IMR-90 (cell line): ENCODE results near the gene NLGN3. TPM values are rescaled to one million over a fixed set of nuclear protein-coding genes. Genes with fewer than 3 reads are reported as not detected.

ENCODE experiments used
- ATAC-seq: fragments of 200-7000 bp; cut with Tn5 transposase; 2 replicates; pipeline ENCODE4 v1.9.1; 2020; ENCODE audit warnings: low read depth, mild to moderate bottlenecking, moderate library complexity
- BruUV-seq: library from RNA; stranded (reverse); fragments of 400-500 nt; replicated peaks from 2 replicates; lab custom pipeline; 2021; lab: Mats Ljungman, UMichigan
- CTCF ChIA-PET: fragments of 300-600 bp; formaldehyde crosslinking; extraction: SDS; loops from one replicate; lab custom pipeline; 2021; ENCODE audit warnings: antibody characterized with exemption; lab: Yijun Ruan, JAX
- POLR2A ChIA-PET: fragments of 300-600 bp; sonication (Branson Sonifier 250); formaldehyde crosslinking; loops from one replicate; lab custom pipeline; 2022; ENCODE audit warnings: antibody characterized with exemption; ENCODE audit not compliant: unreplicated experiment; lab: Charles Lee
- DNase-seq: peaks from one replicate; pipeline ENCODE4 v3.0.0; 2013
- H2AFZ ChIP-seq: replicated peaks from 2 replicates; pipeline ENCODE3; 2013; ENCODE audit warnings: low read length, mild to moderate bottlenecking; ENCODE audit not compliant: poor library complexity
- H2AK5ac ChIP-seq: 2 replicates; pipeline ENCODE4 v1.6.1; 2013; ENCODE audit warnings: low read depth, low read length, inconsistent platforms
- H2AK9ac ChIP-seq: replicated peaks from 2 replicates; pipeline ENCODE3; 2013; ENCODE audit warnings: mild to moderate bottlenecking, low read depth, low read length, moderate library complexity; ENCODE audit not compliant: poor library complexity
- H2BK120ac ChIP-seq: 2 replicates; pipeline ENCODE4 v1.6.1; 2013; ENCODE audit warnings: low read depth, low read length, inconsistent platforms
- H2BK15ac ChIP-seq: 3 replicates; pipeline ENCODE4 v1.6.1; 2013; ENCODE audit warnings: low read depth, low read length, inconsistent platforms
- H2BK20ac ChIP-seq: 2 replicates; pipeline ENCODE4 v1.6.1; 2013; ENCODE audit warnings: low read depth, mild to moderate bottlenecking, inconsistent platforms, low read length, moderate library complexity
- H2BK5ac ChIP-seq: 2 replicates; pipeline ENCODE4 v1.6.1; 2013; ENCODE audit warnings: mild to moderate bottlenecking, low read depth, low read length, inconsistent platforms; ENCODE audit not compliant: poor library complexity, severe bottlenecking
- H3K14ac ChIP-seq: replicated peaks from 2 replicates; pipeline ENCODE4 v1.6.1; 2013; ENCODE audit warnings: low read depth, low read length, inconsistent platforms
- H3K18ac ChIP-seq: 2 replicates; pipeline ENCODE4 v1.6.1; 2013; ENCODE audit warnings: low read depth, low read length, control low read depth
- H3K23ac ChIP-seq: 2 replicates; pipeline ENCODE4 v1.6.1; 2013; ENCODE audit warnings: low read depth, low read length, inconsistent platforms
- H3K27ac ChIP-seq: 2 replicates; pipeline ENCODE4 v1.5.1; 2013; ENCODE audit warnings: mild to moderate bottlenecking, control low read depth, low read length; ENCODE audit not compliant: insufficient read depth
- H3K27me3 ChIP-seq: 2 replicates; pipeline ENCODE4 v1.6.1; 2013; ENCODE audit warnings: low read length; ENCODE audit not compliant: control insufficient read depth, insufficient read depth
- H3K36me3 ChIP-seq: 2 replicates; pipeline ENCODE4 v1.6.1; 2013; ENCODE audit warnings: low read length, mixed read lengths; ENCODE audit not compliant: control insufficient read depth, insufficient read depth
- H3K4ac ChIP-seq: 2 replicates; pipeline ENCODE4 v1.6.1; 2013; ENCODE audit warnings: low read depth, low read length, inconsistent platforms
- H3K4me1 ChIP-seq: 2 replicates; pipeline ENCODE4 v1.6.1; 2013; ENCODE audit warnings: low read length, mixed read lengths; ENCODE audit not compliant: control insufficient read depth, insufficient read depth
- H3K4me2 ChIP-seq: 2 replicates; pipeline ENCODE4 v1.6.1; 2013; ENCODE audit warnings: low read depth, mild to moderate bottlenecking, control low read depth, low read length, moderate library complexity
- H3K4me3 ChIP-seq: 2 replicates; pipeline ENCODE4 v1.5.1; 2013; ENCODE audit warnings: low read depth, mild to moderate bottlenecking, control low read depth, low read length, moderate library complexity; ENCODE audit not compliant: insufficient read depth
- H3K56ac ChIP-seq: 2 replicates; pipeline ENCODE4 v1.6.1; 2013; ENCODE audit warnings: low read length, inconsistent platforms; ENCODE audit not compliant: insufficient read depth; ENCODE audit errors: extremely low read depth
- H3K79me1 ChIP-seq, 2 experiments: 2 replicates each; pipeline ENCODE4 v1.6.1; 2013; ENCODE audit warnings: low read length in 2 of 2, inconsistent platforms in 1 of 2, low read depth in 1 of 2
- H3K9ac ChIP-seq: 2 replicates; pipeline ENCODE4 v1.6.1; 2013; ENCODE audit warnings: low read depth, low read length, control low read depth
- H3K9me1 ChIP-seq: 2 replicates; pipeline ENCODE4 v1.6.1; 2013; ENCODE audit warnings: low read length, inconsistent platforms; ENCODE audit not compliant: insufficient read depth
- H3K9me3 ChIP-seq: 2 replicates; pipeline ENCODE4 v1.6.1; 2013; ENCODE audit warnings: low read length; ENCODE audit not compliant: control insufficient read depth, insufficient read depth
- H4K20me1 ChIP-seq: 2 replicates; pipeline ENCODE4 v1.6.1; 2013; ENCODE audit warnings: low read length, inconsistent platforms; ENCODE audit not compliant: insufficient read depth
- H4K5ac ChIP-seq: 2 replicates; pipeline ENCODE4 v1.6.1; 2013; ENCODE audit warnings: mild to moderate bottlenecking, low read depth, low read length, control low read depth
- H4K8ac ChIP-seq, 2 experiments: 2 replicates each; pipeline ENCODE4 v1.6.1; 2013; ENCODE audit warnings: low read depth in 2 of 2, low read length in 2 of 2, control low read depth in 1 of 2, inconsistent platforms in 1 of 2
- H4K91ac ChIP-seq: 2 replicates; pipeline ENCODE4 v1.6.1; 2013; ENCODE audit warnings: low read depth, low read length, inconsistent platforms; ENCODE audit not compliant: insufficient read depth
- BHLHE40 ChIP-seq: fragments of 150-350 bp; IDR thresholded peaks from 2 replicates; pipeline ENCODE4 v1.6.1; 2016; ENCODE audit warnings: mild to moderate bottlenecking, low read depth, low read length
- CEBPB ChIP-seq: IDR thresholded peaks from 2 replicates; pipeline ENCODE4 v1.6.1; 2012; ENCODE audit warnings: low read depth, low read length, improper control_type of control experiment
- CHD1 ChIP-seq: IDR thresholded peaks from 2 replicates; pipeline ENCODE4 v1.6.1; 2012; ENCODE audit warnings: low read depth, low read length, improper control_type of control experiment
- MAFK ChIP-seq: IDR thresholded peaks from 2 replicates; pipeline ENCODE4 v1.6.1; 2012; ENCODE audit warnings: low read depth, low read length, improper control_type of control experiment
- MAZ ChIP-seq: IDR thresholded peaks from 2 replicates; pipeline ENCODE4 v1.6.1; 2012; ENCODE audit warnings: low read depth, mild to moderate bottlenecking, low read length, improper control_type of control experiment, moderate library complexity, borderline replicate concordance
- MXI1 ChIP-seq: IDR thresholded peaks from 2 replicates; pipeline ENCODE4 v1.6.1; 2012; ENCODE audit warnings: low read depth, mild to moderate bottlenecking, low read length, moderate library complexity, borderline replicate concordance
- NFE2L2 ChIP-seq: fragments of 150-350 bp; IDR thresholded peaks from 2 replicates; pipeline ENCODE4 v1.6.1; 2016; ENCODE audit warnings: low read depth, mild to moderate bottlenecking, low read length
- POLR2A ChIP-seq: IDR thresholded peaks from 2 replicates; pipeline ENCODE4 v1.6.1; 2012; ENCODE audit warnings: mild to moderate bottlenecking, low read depth, low read length
- RAD21 ChIP-seq: IDR thresholded peaks from 2 replicates; pipeline ENCODE4 v1.6.1; 2012; ENCODE audit warnings: low read length, improper control_type of control experiment
- RCOR1 ChIP-seq: IDR thresholded peaks from 2 replicates; pipeline ENCODE4 v1.6.1; 2012; ENCODE audit warnings: mild to moderate bottlenecking, low read length, improper control_type of control experiment; ENCODE audit not compliant: insufficient replicate concordance
- SMC3 ChIP-seq: fragments of 150-350 bp; IDR thresholded peaks from 2 replicates; pipeline ENCODE4 v1.6.1; 2016; ENCODE audit warnings: low read depth, mild to moderate bottlenecking, antibody characterized with exemption, low read length, moderate library complexity
- WGBS, 2 experiments: methylation state at CpG; one replicate each; pipeline versions ENCODE4 v1.1.5 to v1.1.7; 2013; ENCODE audit warnings: missing lambda C conversion rate in 2 of 2; ENCODE audit not compliant: insufficient read length in 1 of 2; ENCODE audit errors: extremely low coverage in 2 of 2; 5-methylcytosine and 5-hydroxymethylcytosine counted together
- dilution Hi-C: fragments of 300-500 bp; cut with HindIII; formaldehyde crosslinking; loops from one replicate; pipeline ENCODE4 v1.14.3; 2018; ENCODE audit warnings: low sequenced_read_pairs; ENCODE audit not compliant: unreplicated experiment
- in situ Hi-C: fragments of 300-500 bp; cut with MboI; formaldehyde crosslinking; loops from 3 replicates; pipeline ENCODE4 v1.14.3; 2019; ENCODE audit warnings: low sequenced_read_pairs, inconsistent platforms, mixed read lengths
- intact Hi-C: fragments of 100-400 bp; cut with micrococcal nuclease; formaldehyde crosslinking; loops from 2 replicates; pipeline ENCODE4 v1.10.0; 2022
- polyA plus RNA-seq, 3 experiments: library from polyadenylated mRNA; depleted of rRNA; stranded (reverse); fragments of >200 nt; gene quantifications; 2 replicates each; pipeline ENCODE4 v1.2.3, GENCODE V29; 2012; ENCODE audit warnings: low replicate concordance in 1 of 3
- total RNA-seq: library from RNA; depleted of rRNA; stranded (reverse); fragments of >200 nt; gene quantifications from 2 replicates; pipeline ENCODE4 v1.2.3, GENCODE V29; 2012
- TF ChIP-seq, protein P1 (sequence below): conservative IDR thresholded peaks from 2 replicates; pipeline ENCODE4 v1.5.1; 2012; ENCODE audit warnings: mild to moderate bottlenecking, low read depth, low read length, improper control_type of control experiment
- TF ChIP-seq, protein P2 (sequence below): fragments of 150-350 bp; IDR thresholded peaks from 2 replicates; pipeline ENCODE4 v1.6.1; 2016; ENCODE audit warnings: low read depth, mild to moderate bottlenecking, low read length, moderate library complexity, borderline replicate concordance

The NLGN3 gene
- total and polyA plus RNA-seq, 2 of the 4 experiments (the other 2 are of a cell fraction), result 0.18 to 0.39 TPM

DNA sequence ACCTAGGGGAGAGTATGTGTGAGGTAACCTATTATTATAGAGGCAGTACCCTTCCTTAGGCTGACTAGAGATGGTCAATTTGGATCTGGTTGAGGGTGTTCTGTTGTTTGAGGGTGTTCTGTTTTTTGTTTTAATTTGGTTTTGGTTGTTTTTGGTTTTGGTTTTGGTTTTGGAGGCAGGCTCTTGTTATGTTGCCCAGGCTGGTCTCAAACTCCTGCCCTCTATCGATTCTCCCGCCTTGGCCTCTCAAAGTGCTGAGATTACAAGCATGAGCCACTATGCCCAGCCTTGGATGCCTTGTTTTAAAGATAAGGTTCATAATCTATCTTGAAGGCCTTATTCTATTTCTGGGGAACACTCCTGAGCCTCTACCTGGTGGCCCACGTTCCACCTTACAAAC lies 39.0 kb upstream of the NLGN3 start (continued):
- TF ChIP-seq, protein P1, sequence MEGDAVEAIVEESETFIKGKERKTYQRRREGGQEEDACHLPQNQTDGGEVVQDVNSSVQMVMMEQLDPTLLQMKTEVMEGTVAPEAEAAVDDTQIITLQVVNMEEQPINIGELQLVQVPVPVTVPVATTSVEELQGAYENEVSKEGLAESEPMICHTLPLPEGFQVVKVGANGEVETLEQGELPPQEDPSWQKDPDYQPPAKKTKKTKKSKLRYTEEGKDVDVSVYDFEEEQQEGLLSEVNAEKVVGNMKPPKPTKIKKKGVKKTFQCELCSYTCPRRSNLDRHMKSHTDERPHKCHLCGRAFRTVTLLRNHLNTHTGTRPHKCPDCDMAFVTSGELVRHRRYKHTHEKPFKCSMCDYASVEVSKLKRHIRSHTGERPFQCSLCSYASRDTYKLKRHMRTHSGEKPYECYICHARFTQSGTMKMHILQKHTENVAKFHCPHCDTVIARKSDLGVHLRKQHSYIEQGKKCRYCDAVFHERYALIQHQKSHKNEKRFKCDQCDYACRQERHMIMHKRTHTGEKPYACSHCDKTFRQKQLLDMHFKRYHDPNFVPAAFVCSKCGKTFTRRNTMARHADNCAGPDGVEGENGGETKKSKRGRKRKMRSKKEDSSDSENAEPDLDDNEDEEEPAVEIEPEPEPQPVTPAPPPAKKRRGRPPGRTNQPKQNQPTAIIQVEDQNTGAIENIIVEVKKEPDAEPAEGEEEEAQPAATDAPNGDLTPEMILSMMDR, result no peak
- TF ChIP-seq SMC3 (no peak), RCOR1 (no peak), BHLHE40 (no peak)

DNA sequence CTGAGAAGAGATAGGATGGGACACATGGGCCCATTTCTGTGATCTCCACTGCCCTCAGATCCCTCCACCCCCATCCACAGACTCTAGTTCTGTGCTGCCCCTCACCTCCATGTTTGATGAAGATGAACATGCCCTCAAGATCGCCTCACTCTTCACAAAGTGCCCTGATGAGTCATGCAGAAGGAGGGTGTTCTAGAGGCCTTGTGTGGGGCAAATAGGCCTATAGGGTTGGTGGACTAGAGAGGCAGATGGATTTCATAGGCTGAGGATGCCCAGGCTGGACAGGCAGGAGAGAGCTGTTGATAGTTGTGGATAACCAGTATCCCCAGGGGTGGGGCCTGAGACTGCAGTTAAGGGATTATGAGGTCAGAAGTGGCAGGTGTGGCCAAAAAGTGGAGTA lies 38.2 kb upstream of the NLGN3 start, which contains the start of gene CXorf65:
Gene CXorf65, minus strand, starts transcription at position 314 of the 400 bp plus-strand sequence. Its CDS starts 184 bp downstream, at position 130.
- in situ Hi-C loops, result no loop called here
- no peak within 1 kb of the TSS for H2BK5ac ChIP-seq
- H3K4ac ChIP-seq, result no peak within 1 kb of the TSS
- H3K9me1 ChIP-seq, result no peaks in the 10 kb centered on the region
- ChIA-PET POLR2A (no interaction called here), CTCF (no interaction called here)
- H4K91ac ChIP-seq, result no peak within 1 kb of the TSS
- H3K18ac ChIP-seq, result no peak within 1 kb of the TSS
- H3K4me1 ChIP-seq, result no peaks in the 10 kb centered on the region
- no peak within 1 kb of the TSS for H3K23ac ChIP-seq
- H3K27ac ChIP-seq, result no peak within 1 kb of the TSS
- H3K56ac ChIP-seq, result no peak within 1 kb of the TSS
- no peak within 1 kb of the TSS for H2BK120ac ChIP-seq
- dilution Hi-C loops, result no loop called here
- no peaks in the 10 kb centered on the region for H3K79me1 ChIP-seq
- intact Hi-C loops, result no loop called here
- no peak within 1 kb of the TSS for H3K4me3 ChIP-seq
- DNase-seq (no peak), ATAC-seq (no peak)
- no peak for TF ChIP-seq BHLHE40
- no peak for TF ChIP-seq CEBPB
- no peak for TF ChIP-seq POLR2A
- no peak for TF ChIP-seq CHD1
- no peak for TF ChIP-seq RAD21
- TF ChIP-seq MAZ, result no peak
- no peak for TF ChIP-seq NFE2L2
- no peak for TF ChIP-seq MAFK
- TF ChIP-seq SMC3, result no peak
- no peak for TF ChIP-seq MXI1
- TF ChIP-seq, protein P2, sequence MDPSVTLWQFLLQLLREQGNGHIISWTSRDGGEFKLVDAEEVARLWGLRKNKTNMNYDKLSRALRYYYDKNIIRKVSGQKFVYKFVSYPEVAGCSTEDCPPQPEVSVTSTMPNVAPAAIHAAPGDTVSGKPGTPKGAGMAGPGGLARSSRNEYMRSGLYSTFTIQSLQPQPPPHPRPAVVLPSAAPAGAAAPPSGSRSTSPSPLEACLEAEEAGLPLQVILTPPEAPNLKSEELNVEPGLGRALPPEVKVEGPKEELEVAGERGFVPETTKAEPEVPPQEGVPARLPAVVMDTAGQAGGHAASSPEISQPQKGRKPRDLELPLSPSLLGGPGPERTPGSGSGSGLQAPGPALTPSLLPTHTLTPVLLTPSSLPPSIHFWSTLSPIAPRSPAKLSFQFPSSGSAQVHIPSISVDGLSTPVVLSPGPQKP, result no peak
- TF ChIP-seq, protein P1, result no peak
- WGBS, 2 experiments, result no CpG with 5 or more reads among the region's 1 CpG
- no peak within 1 kb of the TSS for H3K9ac ChIP-seq
- no peak within 1 kb of the TSS for H4K5ac ChIP-seq
- no peak within 1 kb of the TSS for H2BK15ac ChIP-seq
- H4K20me1 ChIP-seq, result no peaks in the 10 kb centered on the region
- H2AK9ac ChIP-seq, result peak within 1 kb of the TSS; percentile 42
- no peak within 1 kb of the TSS for H2AK5ac ChIP-seq
- H2BK20ac ChIP-seq, result no peak within 1 kb of the TSS
- no TSS peak for BruUV-seq
- H3K9me3 ChIP-seq, result no peaks in the 10 kb centered on the region
- no peak within 1 kb of the TSS for H4K8ac ChIP-seq
- no peak within 1 kb of the TSS for H3K14ac ChIP-seq
- H2AFZ ChIP-seq, result no peak within 1 kb of the TSS
- no peaks in the 10 kb centered on the region for H3K36me3 ChIP-seq
- no peak within 1 kb of the TSS for H3K4me2 ChIP-seq
- H3K27me3 ChIP-seq, result peaks cover 15% of the 10 kb centered on the region
